K562 (cell line): ENCODE data around the gene TAAR8. TPM values are rescaled to one million over a fixed set of nuclear protein-coding genes. Genes with fewer than 3 reads are reported as not detected.

Experiments used
- ATAC-seq: fragments of 200-7000 bp; cut with Tn5 transposase; 3 replicates; pipeline ENCODE4 v1.9.1; 2020; ENCODE audit warnings: moderate library complexity
- Bru-seq: library from RNA; stranded (reverse); fragments of 400-500 nt; gene quantifications from one replicate; lab custom pipeline; 2021; lab: Mats Ljungman, UMichigan
- BruChase-seq, 2 experiments: library from RNA; stranded (reverse); fragments of 400-500 nt; gene quantifications; one replicate each; lab custom pipeline; 2021; lab: Mats Ljungman, UMichigan
- BruUV-seq: library from RNA; stranded (reverse); fragments of 400-500 nt; replicated peaks from 2 replicates; lab custom pipeline; 2021; lab: Mats Ljungman, UMichigan
- CTCF ChIA-PET: fragments of 300-600 bp; formaldehyde crosslinking; extraction: SDS; loops from one replicate; lab custom pipeline; 2021; ENCODE audit warnings: low intra/inter-chr PET ratio; lab: Yijun Ruan, JAX
- POLR2A ChIA-PET: fragments of 300-600, 350-650 bp; sonication (Branson Sonifier 250); formaldehyde crosslinking; extraction: SDS; loops from one replicate; lab custom pipeline; 2021; ENCODE audit warnings: antibody characterized with exemption, inconsistent platforms; lab: Yijun Ruan, JAX
- DNase-seq, 4 experiments: peaks; one replicate each; pipeline versions ENCODE4 v3.0.0 to v3.0.0-alpha.2; 2011 to 2018; ENCODE audit warnings: low spot score in 3 of 4, mixed read lengths in 3 of 4; ENCODE audit errors: extremely low read depth in 1 of 4
- FAIRE-seq: peaks from 2 replicates; lab custom pipeline; 2011; peaks lifted over from hg19 to GRCh38; lab: Jason Lieb, UNC
- H2AFZ ChIP-seq: 2 replicates; pipeline ENCODE4 v1.6.0; 2011; ENCODE audit warnings: low read depth, low read length, control low read depth, inconsistent platforms
- H3K27ac ChIP-seq: fragments of 200-600 bp; 3 replicates; pipeline ENCODE4 v1.8.0; 2011; ENCODE audit warnings: low read depth, mild to moderate bottlenecking, control low read depth, inconsistent platforms, low read length, moderate library complexity, mixed read lengths; ENCODE audit errors: extremely low read depth
- H3K27me3 ChIP-seq, 2 experiments: fragments of 300-600 bp in 1 of 2; 2 replicates in 1 of 2; 3 replicates in 1 of 2; pipeline versions ENCODE4 v1.6.0 to v1.8.0; 2011; ENCODE audit warnings: inconsistent platforms in 2 of 2, low read length in 2 of 2, mild to moderate bottlenecking in 1 of 2, mixed read lengths in 1 of 2, moderate library complexity in 1 of 2; ENCODE audit not compliant: control insufficient read depth in 2 of 2, insufficient read depth in 2 of 2
- H3K36me3 ChIP-seq: fragments of 300-600 bp; 3 replicates; pipeline ENCODE4 v1.8.0; 2011; ENCODE audit warnings: mild to moderate bottlenecking, low read length, inconsistent platforms; ENCODE audit not compliant: control insufficient read depth, insufficient read depth
- H3K4me1 ChIP-seq, 2 experiments: fragments of 200-600 bp in 1 of 2; replicated peaks in 1 of 2; 2 replicates in 1 of 2; 3 replicates in 1 of 2; pipeline versions ENCODE4 v1.5.1 to v1.8.0; 2011; ENCODE audit warnings: inconsistent platforms in 2 of 2, low read length in 2 of 2, mild to moderate bottlenecking in 1 of 2, mixed read lengths in 1 of 2, moderate library complexity in 1 of 2; ENCODE audit not compliant: control insufficient read depth in 2 of 2, insufficient read depth in 2 of 2
- H3K4me2 ChIP-seq: 2 replicates; pipeline ENCODE4 v1.6.1; 2011; ENCODE audit warnings: low read length, control low read depth, inconsistent platforms, mixed read lengths; ENCODE audit not compliant: insufficient read depth
- H3K4me3 ChIP-seq: fragments of 200-600 bp; sonication (generic), shearing (Covaris generic); 2 replicates; pipeline ENCODE4 v1.5.1; 2016; ENCODE audit warnings: control low read depth, inconsistent platforms
- H3K79me2 ChIP-seq: fragments of 200-600 bp; 3 replicates; pipeline ENCODE4 v1.8.0; 2011; ENCODE audit warnings: low read length, inconsistent platforms; ENCODE audit not compliant: control insufficient read depth, insufficient read depth
- H3K9ac ChIP-seq, 2 experiments: 2 replicates each; pipeline versions ENCODE4 v1.6.0 to v1.6.1; 2011; ENCODE audit warnings: low read depth in 2 of 2, low read length in 2 of 2, control low read depth in 1 of 2, inconsistent platforms in 1 of 2, mild to moderate bottlenecking in 1 of 2, mixed read lengths in 1 of 2; ENCODE audit not compliant: insufficient read depth in 1 of 2
- H3K9me1 ChIP-seq: one replicate; pipeline ENCODE4 v1.6.0; 2011; ENCODE audit warnings: inconsistent platforms, mild to moderate bottlenecking, low read length, moderate library complexity; ENCODE audit not compliant: control insufficient read depth, insufficient read depth
- H3K9me3 ChIP-seq: replicated peaks from 2 replicates; pipeline ENCODE4 v1.5.1; 2011; ENCODE audit warnings: low read depth, low read length, inconsistent platforms; ENCODE audit not compliant: control insufficient read depth, insufficient read depth
- H4K20me1 ChIP-seq: replicated peaks from 2 replicates; pipeline ENCODE4 v1.6.1; 2011; ENCODE audit warnings: low read length, inconsistent platforms, mixed read lengths; ENCODE audit not compliant: control insufficient read depth, insufficient read depth
- ARID1B ChIP-seq: fragments of 450-650 bp; IDR thresholded peaks from 2 replicates; pipeline ENCODE4 v1.6.1; 2016; ENCODE audit warnings: antibody characterized with exemption, mild to moderate bottlenecking, inconsistent platforms
- BCL6 ChIP-seq: fragments of 250-450 bp; sonication (Bioruptor Pico); IDR thresholded peaks from 2 replicates; pipeline ENCODE4 v1.4.0; 2020
- CTCF ChIP-seq, 3 experiments: IDR thresholded peaks in 2 of 3; conservative IDR thresholded peaks in 1 of 3; 2 replicates each; pipeline ENCODE4 v1.5.1; 2011 to 2012; ENCODE audit warnings: low read length in 3 of 3, mild to moderate bottlenecking in 3 of 3, control low read depth in 2 of 3, improper control_type of control experiment in 1 of 3, inconsistent platforms in 1 of 3, low read depth in 1 of 3, mixed read lengths in 1 of 3, moderate library complexity in 1 of 3; ENCODE audit not compliant: insufficient read depth in 2 of 3
- E4F1 ChIP-seq: fragments of 250-450 bp; sonication (Bioruptor Pico); IDR thresholded peaks from 2 replicates; pipeline ENCODE4 v1.5.0; 2021; ENCODE audit warnings: mild to moderate bottlenecking, borderline replicate concordance
- MYC ChIP-seq, 2 experiments: fragments of 250-450 bp in 1 of 2; sonication (Bioruptor Pico) in 1 of 2; IDR thresholded peaks; 2 replicates each; pipeline versions ENCODE4 v1.5.1 to v1.6.1; 2012 to 2021; ENCODE audit warnings: low read depth in 2 of 2, borderline replicate concordance in 1 of 2, improper control_type of control experiment in 1 of 2, low read length in 1 of 2, mild to moderate bottlenecking in 1 of 2, moderate library complexity in 1 of 2
- PCBP1 ChIP-seq: fragments of 200-400 bp; formaldehyde crosslinking; IDR thresholded peaks from 2 replicates; pipeline ENCODE4 v1.6.1; 2018; ENCODE audit warnings: mild to moderate bottlenecking, low read depth, low read length; ENCODE audit not compliant: poor library complexity, severe bottlenecking
- ZMIZ1 ChIP-seq, 2 experiments: fragments of 150-350 bp in 1 of 2; IDR thresholded peaks; 2 replicates each; pipeline ENCODE4 v1.6.1; 2012 to 2016; ENCODE audit warnings: low read depth in 2 of 2, low read length in 2 of 2, mild to moderate bottlenecking in 1 of 2, moderate library complexity in 1 of 2
- ZNF239 ChIP-seq: fragments of 250-450 bp; sonication (Bioruptor Pico); IDR thresholded peaks from 2 replicates; pipeline ENCODE4 v1.4.0; 2020; ENCODE audit warnings: mild to moderate bottlenecking
- WGBS: fragments of 100-300 bp; shearing (Covaris generic); methylation state at CpG from one replicate; pipeline ENCODE4 v1.1.6; 2016; ENCODE audit warnings: low coverage, mixed read lengths; ENCODE audit not compliant: insufficient coverage; ENCODE audit errors: missing lambda C conversion rate; 5-methylcytosine and 5-hydroxymethylcytosine counted together
- in situ Hi-C: fragments of 300-500 bp; cut with MboI; formaldehyde crosslinking; loops from 4 replicates; pipeline ENCODE4 v1.15.0; 2018; ENCODE audit warnings: inconsistent platforms, mixed read lengths
- intact Hi-C: fragments of 100-400 bp; cut with micrococcal nuclease; formaldehyde crosslinking; loops from 2 replicates; pipeline ENCODE4 v1.14.2; 2022
- long read RNA-seq, 3 experiments: library from polyadenylated mRNA in 2 of 3; library from RNA in 1 of 3; unstranded in 2 of 3; stranded (forward) in 1 of 3; transcript quantifications; one replicate each; pipeline ENCODE4 v2.0.0, GENCODE V29; 2019 to 2022
- polyA minus RNA-seq, 3 experiments: library from RNA; depleted of rRNA, polyadenylated mRNA; stranded (reverse); fragments of >200 nt; gene quantifications; 2 replicates each; pipeline ENCODE4 v1.2.3, GENCODE V29; 2011
- polyA plus RNA-seq, 8 experiments: library from polyadenylated mRNA; depleted of rRNA in 4 of 8; stranded (reverse) in 5 of 8; unstranded in 3 of 8; fragments of >200 nt; fragmentation: Nextera tagmentation in 2 of 8; fragmentation: Illumina TruSeq in 1 of 8; extraction: Ambion mirVana in 2 of 8; extraction: Trizol in 1 of 8; gene quantifications; 2 replicates each; pipeline versions ENCODE4 v1.2.1 to v1.2.3, GENCODE V29; 2011 to 2014; ENCODE audit warnings: inconsistent platforms in 1 of 8, missing spikeins in 1 of 8
- total RNA-seq, 7 experiments: library from RNA; depleted of rRNA in 6 of 7; stranded (reverse); fragments of >200 nt in 6 of 7; fragmentation: Illumina TruSeq in 2 of 7; extraction: Trizol in 2 of 7; gene quantifications; 2 replicates each; pipeline versions ENCODE4 v1.2.1 to v1.2.3, GENCODE V29; 2011 to 2021; ENCODE audit warnings: low replicate concordance in 1 of 7

The TAAR8 gene
- total RNA-seq (2011; cell fraction: chromatin; rRNA removed; ENCODE audit: low replicate concordance) = not detected in 2 replicates
- total RNA-seq (2011; cell fraction: nucleolus; rRNA removed) = not detected in 2 replicates
- not detected in 2 replicates for total RNA-seq (2011; cell fraction: nucleoplasm; rRNA removed)
- not detected in 2 replicates for total RNA-seq (2014; rRNA removed)
- not detected in 2 replicates for total RNA-seq (2014; rRNA removed; fragmentation: Illumina TruSeq; extraction: Trizol)
- total RNA-seq (2015; rRNA removed; fragmentation: Illumina TruSeq; extraction: Trizol) = not detected in 2 replicates
- not detected in 2 replicates for total RNA-seq (2021)
- polyA plus RNA-seq (2011; rRNA removed) = not detected in 2 replicates
- not detected in 2 replicates for polyA plus RNA-seq (2011; cell fraction: cytosol; rRNA removed)
- not detected in 2 replicates for polyA plus RNA-seq (2011; cell fraction: nucleus; rRNA removed)
- polyA plus RNA-seq (2012) = not detected in 2 replicates
- polyA plus RNA-seq (2014; fragmentation: Illumina TruSeq; extraction: Trizol) = not detected in 2 replicates
- not detected for polyA plus RNA-seq (2014; fragmentation: Nextera tagmentation; extraction: Ambion mirVana)
- not detected in 2 replicates for polyA plus RNA-seq (2014; rRNA removed)
- polyA minus RNA-seq (2011; rRNA and poly(A)+ RNA removed) = not detected in 2 replicates
- polyA minus RNA-seq (2011; cell fraction: cytosol; rRNA and poly(A)+ RNA removed) = not detected in 2 replicates
- not detected in 2 replicates for polyA minus RNA-seq (2011; cell fraction: nucleus; rRNA and poly(A)+ RNA removed)
- Bru-seq, nascent RNA = not detected
- BruChase-seq, experiment 1, labeled RNA remaining after a 2-hour chase = not detected
- BruChase-seq, experiment 2, labeled RNA remaining after a 6-hour chase = not detected
- long read RNA-seq, experiment 1 = 0 reads
- long read RNA-seq, experiment 2 = 0 reads
- long read RNA-seq, experiment 3 = 0 reads

- H2AFZ ChIP-seq = no peak within 1 kb of the TSS
- intact Hi-C loops = no loop called here
- POLR2A ChIA-PET = no interaction called here
- BruUV-seq = no TSS peak
- H3K9me1 ChIP-seq = no peaks in the 10 kb centered on the region
- DNase-seq (no peak), FAIRE-seq (no peak), ATAC-seq (no peak)
- 0% methylated on average over 2 of the region's 2 CpGs for WGBS
- H3K36me3 ChIP-seq = no peaks in the 10 kb centered on the region
- H3K9ac ChIP-seq = 0 out of 4 replicates have a peak within 1 kb of the TSS, but pooled peaks of 1 of the 2 experiments have one; percentile 9
- CTCF ChIA-PET = no interaction called here
- peaks cover 2 to 12% of the 10 kb centered on the region in 2 experiments; a peak in 3 of 5 replicates for H3K27me3 ChIP-seq
- no peak within 1 kb of the TSS for H3K4me2 ChIP-seq
- H3K4me1 ChIP-seq = no peaks in the 10 kb centered on the region
- H3K4me3 ChIP-seq = no peak within 1 kb of the TSS
- no peaks in the 10 kb centered on the region for H3K9me3 ChIP-seq
- no peaks in the 10 kb centered on the region for H3K79me2 ChIP-seq
- in situ Hi-C loops = no loop called here
- no peaks in the 10 kb centered on the region for H4K20me1 ChIP-seq
- H3K27ac ChIP-seq = no peak within 1 kb of the TSS
- TF ChIP-seq ZNF239 (CRISPR knock-in tag) (no peak), BCL6 (CRISPR knock-in tag) (no peak), MYC (IDR thresholded peaks at IDR 0.05; ENCODE audit: low read depth, low read length) (no peak), MYC (CRISPR knock-in tag; IDR thresholded peaks at IDR 0.05; ENCODE audit: borderline replicate concordance, low read depth) (no peak), ARID1B (no peak), PCBP1 (no peak), E4F1 (CRISPR knock-in tag) (no peak), ZMIZ1 (IDR thresholded peaks at IDR 0.05; ENCODE audit: low read depth in 2 of 2, low read length in 2 of 2) (no peak), CTCF (IDR thresholded peaks at IDR 0.05 in 2 of 3, conservative IDR thresholded peaks at IDR 0.05 in 1 of 3; ENCODE audit: insufficient read depth in 2 of 3, low read depth in 1 of 3, low read length in 3 of 3) (no peak)
Measured at GRCh38 chr6:132552372-132552771, at the start of gene TAAR8. Gene TAAR8 (plus strand): TSS chr6:132552672. CDS start chr6:132552693, 21 bp downstream.
